Neural cell (in vitro differentiated cells): ENCODE measurements around the gene CPN1. TPM values are rescaled to one million over a fixed set of nuclear protein-coding genes. Genes with fewer than 3 reads are reported as not detected.

Experiments used
- H2AFZ ChIP-seq: fragments of 200-600, 300-800 bp; sonication (generic), shearing (Covaris generic); 2 replicates; pipeline ENCODE4 v1.6.0; 2014; ENCODE audit warnings: low read depth, mild to moderate bottlenecking, antibody characterized with exemption, low read length, moderate library complexity
- H3F3A ChIP-seq: fragments of 200-600 bp; shearing (Covaris generic); 2 replicates; pipeline ENCODE4 v1.6.1; 2016; ENCODE audit warnings: mild to moderate bottlenecking, moderate library complexity, mixed read lengths, antibody characterized with exemption, low read length; ENCODE audit not compliant: insufficient read depth, poor library complexity, severe bottlenecking
- H3K27ac ChIP-seq: fragments of 200-600, 300-800 bp; sonication (generic), shearing (Covaris generic); 2 replicates; pipeline ENCODE4 v1.5.1; 2014; ENCODE audit warnings: mild to moderate bottlenecking, low read length, moderate library complexity
- H3K27me3 ChIP-seq: fragments of 300-800, 200-600 bp; sonication (generic), shearing (Covaris generic); 2 replicates; pipeline ENCODE4 v1.6.0; 2014; ENCODE audit warnings: mild to moderate bottlenecking, low read depth, low read length, moderate library complexity; ENCODE audit not compliant: insufficient read depth
- H3K36me3 ChIP-seq: fragments of 300-800, 200-600 bp; sonication (generic), shearing (Covaris generic); 2 replicates; pipeline ENCODE4 v1.5.1; 2014; ENCODE audit warnings: mild to moderate bottlenecking, antibody characterized with exemption, low read length, moderate library complexity; ENCODE audit not compliant: insufficient read depth
- H3K4me2 ChIP-seq: fragments of 300-800, 200-600 bp; sonication (generic), shearing (Covaris generic); 2 replicates; pipeline ENCODE4 v1.6.0; 2014; ENCODE audit warnings: mild to moderate bottlenecking, low read length
- H3K4me3 ChIP-seq: fragments of 300-800, 200-600 bp; sonication (generic), shearing (Covaris generic); 2 replicates; pipeline ENCODE4 v1.5.1; 2014; ENCODE audit warnings: mild to moderate bottlenecking, low read length, moderate library complexity
- H3K79me2 ChIP-seq: fragments of 200-600 bp; shearing (Covaris generic); replicated peaks from 2 replicates; pipeline ENCODE4 v1.6.0; 2014; ENCODE audit warnings: mild to moderate bottlenecking, low read length, moderate library complexity; ENCODE audit not compliant: insufficient read depth
- H3K9ac ChIP-seq: fragments of 300-800, 200-600 bp; sonication (generic), shearing (Covaris generic); 2 replicates; pipeline ENCODE4 v1.6.1; 2016; ENCODE audit warnings: mild to moderate bottlenecking, low read length, mixed read lengths
- H3K9me2 ChIP-seq: fragments of 200-600 bp; shearing (Covaris generic); 2 replicates; pipeline ENCODE4 v1.6.1; 2016; ENCODE audit warnings: mild to moderate bottlenecking, low read length, mixed read lengths; ENCODE audit not compliant: insufficient read depth
- H3K9me3 ChIP-seq: fragments of 200-600, 300-800 bp; sonication (generic), shearing (Covaris generic); 2 replicates; pipeline ENCODE4 v1.6.1; 2016; ENCODE audit warnings: mild to moderate bottlenecking, mixed run types, low read length, moderate library complexity, mixed read lengths
- H4K20me1 ChIP-seq: fragments of 200-600 bp; shearing (Covaris generic); 2 replicates; pipeline ENCODE4 v1.6.1; 2016; ENCODE audit warnings: mild to moderate bottlenecking, mixed run types; ENCODE audit not compliant: insufficient read depth
- EP300 ChIP-seq: fragments of 450-650 bp; conservative IDR thresholded peaks from 2 replicates; pipeline ENCODE4 v1.6.1; 2014; ENCODE audit warnings: antibody characterized with exemption, mild to moderate bottlenecking, moderate library complexity; ENCODE audit not compliant: poor library complexity, severe bottlenecking
- EZH2 ChIP-seq: fragments of 200-600, 300-800 bp; shearing (Covaris generic), sonication (generic); IDR thresholded peaks from 2 replicates; pipeline ENCODE4 v1.6.1; 2014; ENCODE audit warnings: antibody characterized with exemption, low read length, borderline replicate concordance, mild to moderate bottlenecking; ENCODE audit not compliant: insufficient read depth, poor library complexity, severe bottlenecking
- MXI1 ChIP-seq: fragments of 450-650 bp; conservative IDR thresholded peaks from 2 replicates; pipeline ENCODE4 v1.6.1; 2014; ENCODE audit warnings: antibody characterized with exemption, mild to moderate bottlenecking; ENCODE audit not compliant: poor library complexity, severe bottlenecking
- POLR2AphosphoS5 ChIP-seq: IDR thresholded peaks from 2 replicates; pipeline ENCODE4 v1.6.1; 2012
- RAD21 ChIP-seq: fragments of 450-650 bp; conservative IDR thresholded peaks from 2 replicates; pipeline ENCODE4 v1.6.1; 2014; ENCODE audit warnings: antibody characterized with exemption, mild to moderate bottlenecking, moderate library complexity
- SMC3 ChIP-seq: fragments of 450-650 bp; conservative IDR thresholded peaks from 2 replicates; pipeline ENCODE4 v1.6.1; 2014; ENCODE audit warnings: antibody characterized with exemption, mild to moderate bottlenecking, moderate library complexity; ENCODE audit not compliant: poor library complexity
- TAF1 ChIP-seq: IDR thresholded peaks from 2 replicates; pipeline ENCODE4 v1.6.1; 2012; ENCODE audit warnings: low read depth
- polyA minus RNA-seq: library from RNA; depleted of rRNA, polyadenylated mRNA; stranded (reverse); fragments of >200 nt; gene quantifications from 2 replicates; pipeline ENCODE4 v1.2.3, GENCODE V29; 2014
- polyA plus RNA-seq: library from polyadenylated mRNA; depleted of rRNA; stranded (reverse); fragments of >200 nt; gene quantifications from 2 replicates; pipeline ENCODE4 v1.2.3, GENCODE V29; 2014
- TF ChIP-seq, protein P1 (sequence below): fragments of 450-650 bp; IDR thresholded peaks from 2 replicates; pipeline ENCODE4 v1.5.1; 2014; ENCODE audit warnings: antibody characterized with exemption, mild to moderate bottlenecking, moderate library complexity; ENCODE audit not compliant: poor library complexity, severe bottlenecking
- TF ChIP-seq, protein P2 (sequence below): IDR thresholded peaks from 2 replicates; pipeline ENCODE4 v1.6.1; 2012; ENCODE audit warnings: borderline replicate concordance

Gene CPN1
- polyA plus RNA-seq (not detected in 2 replicates), polyA minus RNA-seq (not detected in 2 replicates)

DNA sequence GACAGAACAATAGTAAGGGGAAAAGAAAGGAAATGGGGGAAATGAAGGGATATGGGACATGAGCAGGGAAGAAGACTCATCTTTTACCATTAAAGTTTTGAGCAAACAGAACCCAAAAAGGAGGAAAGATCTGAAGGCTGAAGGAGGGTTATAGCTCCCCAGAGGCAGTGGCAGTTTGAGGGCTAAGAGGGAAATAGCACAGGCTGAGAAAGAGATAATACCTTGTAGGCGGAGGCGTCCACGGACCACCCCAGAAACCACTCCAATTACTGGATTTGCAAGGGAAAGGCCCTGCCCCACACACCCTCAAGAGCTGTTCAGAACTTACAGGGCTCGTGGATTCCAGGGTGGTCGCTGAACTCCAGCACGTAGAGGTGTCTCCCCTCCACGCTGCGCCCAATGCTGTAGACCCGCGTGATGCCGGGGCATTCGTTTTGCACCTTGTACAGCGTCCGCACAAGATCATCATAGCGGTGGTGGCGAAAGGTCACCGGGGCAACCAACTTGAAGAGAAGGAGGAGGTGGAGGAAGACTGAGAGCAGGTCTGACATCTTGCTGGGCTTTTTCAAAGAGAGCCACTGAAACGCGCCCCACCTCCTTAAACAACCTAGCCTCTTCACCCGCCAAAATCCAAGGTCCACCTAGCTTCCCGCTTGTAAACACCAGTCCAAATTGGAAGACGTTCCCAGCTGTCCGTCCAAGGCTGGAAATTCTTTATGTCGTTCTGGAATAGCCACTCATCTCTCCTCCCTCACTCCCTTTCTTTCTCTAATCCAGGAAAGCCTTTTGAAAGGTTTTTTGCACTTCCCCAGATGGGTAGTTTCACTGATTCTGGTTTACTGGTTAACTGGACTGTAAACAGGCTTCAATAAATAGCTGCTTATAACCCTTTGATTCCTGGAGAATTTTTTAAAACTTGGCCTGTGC, at the start of gene CPN1:
Gene CPN1, minus strand, starts transcription at position 795 of the 927 bp plus-strand sequence. Its CDS starts 244 bp downstream, at position 551.
- no peak within 1 kb of the TSS for H3K4me2 ChIP-seq
- no peaks in the 10 kb centered on the region for H3K9me3 ChIP-seq
- H2AFZ ChIP-seq = no peak within 1 kb of the TSS
- no peak within 1 kb of the TSS for H3K4me3 ChIP-seq
- H3K79me2 ChIP-seq = no peaks in the 10 kb centered on the region
- TF ChIP-seq MXI1 (no peak), POLR2AphosphoS5 (no peak), SMC3 (no peak), RAD21 (no peak), EP300 (no peak), EZH2 (no peak), TAF1 (no peak)
- TF ChIP-seq, protein P1, sequence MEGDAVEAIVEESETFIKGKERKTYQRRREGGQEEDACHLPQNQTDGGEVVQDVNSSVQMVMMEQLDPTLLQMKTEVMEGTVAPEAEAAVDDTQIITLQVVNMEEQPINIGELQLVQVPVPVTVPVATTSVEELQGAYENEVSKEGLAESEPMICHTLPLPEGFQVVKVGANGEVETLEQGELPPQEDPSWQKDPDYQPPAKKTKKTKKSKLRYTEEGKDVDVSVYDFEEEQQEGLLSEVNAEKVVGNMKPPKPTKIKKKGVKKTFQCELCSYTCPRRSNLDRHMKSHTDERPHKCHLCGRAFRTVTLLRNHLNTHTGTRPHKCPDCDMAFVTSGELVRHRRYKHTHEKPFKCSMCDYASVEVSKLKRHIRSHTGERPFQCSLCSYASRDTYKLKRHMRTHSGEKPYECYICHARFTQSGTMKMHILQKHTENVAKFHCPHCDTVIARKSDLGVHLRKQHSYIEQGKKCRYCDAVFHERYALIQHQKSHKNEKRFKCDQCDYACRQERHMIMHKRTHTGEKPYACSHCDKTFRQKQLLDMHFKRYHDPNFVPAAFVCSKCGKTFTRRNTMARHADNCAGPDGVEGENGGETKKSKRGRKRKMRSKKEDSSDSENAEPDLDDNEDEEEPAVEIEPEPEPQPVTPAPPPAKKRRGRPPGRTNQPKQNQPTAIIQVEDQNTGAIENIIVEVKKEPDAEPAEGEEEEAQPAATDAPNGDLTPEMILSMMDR = no peak
- TF ChIP-seq, protein P2, sequence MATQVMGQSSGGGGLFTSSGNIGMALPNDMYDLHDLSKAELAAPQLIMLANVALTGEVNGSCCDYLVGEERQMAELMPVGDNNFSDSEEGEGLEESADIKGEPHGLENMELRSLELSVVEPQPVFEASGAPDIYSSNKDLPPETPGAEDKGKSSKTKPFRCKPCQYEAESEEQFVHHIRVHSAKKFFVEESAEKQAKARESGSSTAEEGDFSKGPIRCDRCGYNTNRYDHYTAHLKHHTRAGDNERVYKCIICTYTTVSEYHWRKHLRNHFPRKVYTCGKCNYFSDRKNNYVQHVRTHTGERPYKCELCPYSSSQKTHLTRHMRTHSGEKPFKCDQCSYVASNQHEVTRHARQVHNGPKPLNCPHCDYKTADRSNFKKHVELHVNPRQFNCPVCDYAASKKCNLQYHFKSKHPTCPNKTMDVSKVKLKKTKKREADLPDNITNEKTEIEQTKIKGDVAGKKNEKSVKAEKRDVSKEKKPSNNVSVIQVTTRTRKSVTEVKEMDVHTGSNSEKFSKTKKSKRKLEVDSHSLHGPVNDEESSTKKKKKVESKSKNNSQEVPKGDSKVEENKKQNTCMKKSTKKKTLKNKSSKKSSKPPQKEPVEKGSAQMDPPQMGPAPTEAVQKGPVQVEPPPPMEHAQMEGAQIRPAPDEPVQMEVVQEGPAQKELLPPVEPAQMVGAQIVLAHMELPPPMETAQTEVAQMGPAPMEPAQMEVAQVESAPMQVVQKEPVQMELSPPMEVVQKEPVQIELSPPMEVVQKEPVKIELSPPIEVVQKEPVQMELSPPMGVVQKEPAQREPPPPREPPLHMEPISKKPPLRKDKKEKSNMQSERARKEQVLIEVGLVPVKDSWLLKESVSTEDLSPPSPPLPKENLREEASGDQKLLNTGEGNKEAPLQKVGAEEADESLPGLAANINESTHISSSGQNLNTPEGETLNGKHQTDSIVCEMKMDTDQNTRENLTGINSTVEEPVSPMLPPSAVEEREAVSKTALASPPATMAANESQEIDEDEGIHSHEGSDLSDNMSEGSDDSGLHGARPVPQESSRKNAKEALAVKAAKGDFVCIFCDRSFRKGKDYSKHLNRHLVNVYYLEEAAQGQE = no peak
- H3K9me2 ChIP-seq = no peaks in the 10 kb centered on the region
- H3K9ac ChIP-seq = no peak within 1 kb of the TSS
- H3K27ac ChIP-seq = no peak within 1 kb of the TSS
- H3K36me3 ChIP-seq = no peaks in the 10 kb centered on the region
- H3F3A ChIP-seq = no peaks in the 10 kb centered on the region
- H4K20me1 ChIP-seq = no peaks in the 10 kb centered on the region
- no peaks in the 10 kb centered on the region for H3K27me3 ChIP-seq

DNA sequence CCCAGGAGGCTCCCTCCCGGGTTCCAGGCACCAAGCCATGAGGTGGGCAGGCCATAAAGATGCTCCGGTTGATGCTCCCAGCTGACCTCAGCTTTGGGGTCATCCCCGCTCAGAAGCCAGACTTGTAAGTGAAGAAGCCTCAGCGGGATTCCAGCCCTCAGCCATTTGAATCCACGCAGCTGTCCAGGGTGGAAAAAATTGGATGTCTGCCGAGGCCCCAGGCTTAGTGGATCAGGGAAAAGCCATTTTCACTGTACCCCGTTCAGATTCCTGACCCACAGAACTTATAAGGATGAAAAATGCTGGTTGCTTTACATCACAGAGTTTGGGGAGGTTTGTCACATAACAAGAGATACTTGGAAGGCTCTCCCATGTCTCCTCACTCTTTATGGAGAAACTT, 49.2 kb upstream of the CPN1 start:
- Histone ChIP-seq H3K36me3 (no peaks in the 10 kb centered on the region), H3K79me2 (no peaks in the 10 kb centered on the region), H3K27ac (no peak overlapping the region), H3K9me2 (no peaks in the 10 kb centered on the region), H3K4me3 (no peak overlapping the region), H3K9me3 (no peaks in the 10 kb centered on the region), H3K9ac (no peak overlapping the region), H3K27me3 (no peaks in the 10 kb centered on the region), H2AFZ (no peak overlapping the region), H4K20me1 (no peaks in the 10 kb centered on the region), H3F3A (no peaks in the 10 kb centered on the region), H3K4me2 (no peak overlapping the region)
- TF ChIP-seq, protein P1 = no peak
- TF ChIP-seq, protein P2 = no peak
- TF ChIP-seq MXI1 (no peak), EP300 (no peak), POLR2AphosphoS5 (no peak), TAF1 (no peak), EZH2 (no peak), SMC3 (no peak)
